ENCODE data around the gene SLC25A41. TPM values are rescaled to one million over a fixed set of nuclear protein-coding genes. Genes with fewer than 3 reads are reported as not detected.

The SLC25A41 gene
- total and polyA plus RNA-seq, 2 of the 8 experiments (the other 6 are each of a cell fraction or from before 2014, with no cell fraction given): 0.50 TPM; not detected in 1

GRCh38 chr19:6402058-6402457 lies 31.5 kb downstream of the SLC25A41 start:
- no peak overlapping the region for H2AFZ ChIP-seq (ENCODE audit: low read length)
- no peak overlapping the region for H3K4me3 ChIP-seq (ENCODE audit: extremely low read depth in 1 of 4, insufficient read depth in 2 of 4, low read depth in 3 of 4, low read length in 4 of 4)
- no peak overlapping the region for H2BK12ac ChIP-seq (ENCODE audit: low read depth, low read length)
- H4K5ac ChIP-seq (ENCODE audit: insufficient read length, low read depth, low read length): no peak overlapping the region
- H4K8ac ChIP-seq (ENCODE audit: extremely low read depth, insufficient read depth, low read length): no peak overlapping the region
- no peak overlapping the region for H2BK15ac ChIP-seq (ENCODE audit: low read length)
- H3K9ac ChIP-seq (replicated peaks in 1 of 4; ENCODE audit: extremely low read depth in 1 of 4, low read depth in 3 of 4, low read length in 3 of 4): no peak overlapping the region
- H3K14ac ChIP-seq (ENCODE audit: insufficient read length): no peak overlapping the region
- no peak overlapping the region for H3K18ac ChIP-seq (ENCODE audit: extremely low read depth, low read length)
- POLR2A ChIA-PET (ENCODE audit: partially characterized antibody): interaction anchor here (0.7 to 1.9 kb wide), 4 partner anchors 9 to 24 kb away, joined by 3 to 5 read pairs (median 4); partner anchors contain the start of gene GTF2F1
- H3K56ac ChIP-seq (replicated peaks; ENCODE audit: insufficient read length, low read depth, low read length): no peak overlapping the region
- no peak overlapping the region for H3K4ac ChIP-seq (replicated peaks; ENCODE audit: insufficient read length, low read depth, low read length)
- H2BK120ac ChIP-seq (replicated peaks; ENCODE audit: low read depth, low read length): no peak overlapping the region
- no peaks in the 10 kb centered on the region for H3K79me1 ChIP-seq (ENCODE audit: low read depth, low read length)
- no peak for DNase-seq (ENCODE audit: low read depth in 1 of 2, low spot score in 2 of 2)
- no peak overlapping the region for H4K91ac ChIP-seq (replicated peaks; ENCODE audit: insufficient read length, low read length)
- CTCF ChIA-PET (ENCODE audit: partially characterized antibody): interaction anchor here (2.7 kb wide), 1 partner anchor 10 kb away, joined by 11 read pairs; no protein-coding TSS in a partner anchor
- H2BK20ac ChIP-seq (ENCODE audit: low read length): no peak overlapping the region
- no peaks in the 10 kb centered on the region for H3K4me1 ChIP-seq (replicated peaks in 1 of 4; ENCODE audit: control insufficient read depth in 3 of 4, insufficient read depth in 4 of 4, low read length in 3 of 4)
- TF ChIP-seq NANOG (IDR thresholded peaks at IDR 0.05; ENCODE audit: insufficient read depth, low read depth, low read length, poor library complexity, severe bottlenecking) (no peak), ZNF274 (IDR thresholded peaks at IDR 0.05; ENCODE audit: borderline replicate concordance, extremely low read depth, low read length) (no peak), YY1 (IDR thresholded peaks at IDR 0.05; ENCODE audit: low read depth, low read length) (no peak), SAP30 (IDR thresholded peaks at IDR 0.05; ENCODE audit: insufficient read depth, insufficient replicate concordance, low read length) (no peak), ASH2L (IDR thresholded peaks at IDR 0.05; ENCODE audit: low read length) (no peak)
- FAIRE-seq: no peak
- WGBS, 2 experiments (ENCODE audit: extremely low coverage in 1 of 2, insufficient coverage in 1 of 2, insufficient read length in 1 of 2, insufficient replicate concordance in 2 of 2, low coverage in 1 of 2, low lambda C conversion rate in 2 of 2, missing lambda C conversion rate in 1 of 2): 86% methylated on average over 10 of the region's 10 CpGs; no CpG with 5 or more reads in 1 of the 2 experiments
- no peaks in the 10 kb centered on the region; a peak in 1 of 7 replicates for H3K27me3 ChIP-seq (replicated peaks in 1 of 4; ENCODE audit: control insufficient read depth in 3 of 4, extremely low read depth in 1 of 4, insufficient read depth in 3 of 4, low read length in 3 of 4)
- H3K36me3 ChIP-seq (ENCODE audit: control insufficient read depth in 2 of 4, insufficient read depth in 4 of 4, low read length in 3 of 4): no peaks in the 10 kb centered on the region
- no peak overlapping the region for H2BK5ac ChIP-seq (ENCODE audit: low read depth, low read length)
- no peak overlapping the region for H3K27ac ChIP-seq (ENCODE audit: low read depth, low read length)
- no peaks in the 10 kb centered on the region for H3K9me3 ChIP-seq (ENCODE audit: insufficient read depth in 2 of 2, low read depth in 1 of 2, low read length in 1 of 2)
- no peaks in the 10 kb centered on the region for H3K23me2 ChIP-seq (ENCODE audit: low read depth, low read length)
- H3K79me2 ChIP-seq (ENCODE audit: control insufficient read depth in 1 of 2, insufficient read depth in 2 of 2, low read length in 2 of 2): no peaks in the 10 kb centered on the region
- no peak overlapping the region for H2AK5ac ChIP-seq (ENCODE audit: low read depth, low read length)
- no peak overlapping the region for H3K4me2 ChIP-seq (ENCODE audit: insufficient read depth in 1 of 2, low read depth in 2 of 2, low read length in 2 of 2)
- H4K20me1 ChIP-seq (replicated peaks in 1 of 2; ENCODE audit: control insufficient read depth in 1 of 2, insufficient read depth in 2 of 2, low read length in 2 of 2): no peaks in the 10 kb centered on the region
- no peak overlapping the region for H3K23ac ChIP-seq (ENCODE audit: insufficient read length)

Data from H1 (cell line).